Peyer's patch (tissue), 4 donors: ENCODE results near the gene CCDC78.
"Not testable (repeated sequence)": the region's sequence is repeated elsewhere in the genome, so short reads cannot be mapped to it uniquely, and the experiment has no call there.

ENCODE experiments used
- CTCF ChIP-seq, 6 experiments: fragments of 450-650 bp in 4 of 6; fragments of 200-600 bp in 2 of 6; sonication (generic) in 1 of 6; IDR thresholded peaks; one replicate each; pipeline ENCODE4 v1.5.1; 2017 to 2019; ENCODE audit warnings: antibody characterized with exemption in 6 of 6, mild to moderate bottlenecking in 3 of 6, moderate library complexity in 1 of 6
- POLR2A ChIP-seq, 2 donors: fragments of 450-650 bp; IDR thresholded peaks; one replicate each; pipeline ENCODE4 v1.5.1; 2017; ENCODE audit warnings: antibody characterized with exemption in 2 of 2, mild to moderate bottlenecking in 2 of 2, moderate library complexity in 2 of 2

GRCh38 chr16:712740-713250 lies 13.4 kb downstream of the CCDC78 start:
- TF ChIP-seq CTCF (IDR thresholded peaks at IDR 0.05): peak in 5 of 6 experiments; percentile 29 to 43 (median 34)
- TF ChIP-seq POLR2A (IDR thresholded peaks at IDR 0.05): not testable (repeated sequence)
